Measurements from ENCODE around the gene APOO. TPM values are rescaled to one million over a fixed set of nuclear protein-coding genes. Genes with fewer than 3 reads are reported as not detected.
A peak's percentile ranks its signal among the peaks of the same experiment; 100 is the strongest.

Gene APOO
- total RNA-seq, 1 experiment from 2014 or later = 95.3 TPM

DNA sequence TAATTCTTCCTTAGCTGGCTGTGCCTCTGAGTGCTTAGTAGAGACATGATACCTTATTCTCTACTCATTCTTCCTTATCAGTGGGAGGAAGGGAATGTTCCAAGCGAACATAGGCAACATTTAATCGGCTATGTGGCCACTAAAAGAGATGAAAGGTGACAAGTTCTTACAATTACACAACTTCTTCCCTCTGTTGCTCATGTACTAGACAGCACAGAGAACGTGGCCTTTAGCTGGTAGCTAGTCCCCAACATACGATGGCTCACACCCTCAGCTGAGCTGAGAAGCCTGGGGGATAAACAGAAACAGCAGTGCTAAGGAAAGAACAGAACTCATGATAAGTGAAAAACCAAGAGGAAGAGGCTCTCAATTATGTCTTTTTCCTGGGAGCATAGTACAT is 52.2 kb downstream of the APOO start:
- Histone ChIP-seq H3K4me2 (ENCODE audit: insufficient read depth, insufficient read length, low read length) (no peak overlapping the region), H2BK20ac (ENCODE audit: low read depth, low read length, poor library complexity, severe bottlenecking) (no peak overlapping the region), H2BK5ac (ENCODE audit: insufficient read length, low read length) (no peak overlapping the region), H3K23ac (ENCODE audit: insufficient read length, low read depth, low read length) (no peak overlapping the region), H2BK15ac (ENCODE audit: low read depth, low read length) (no peak overlapping the region), H2BK120ac (ENCODE audit: low read depth, low read length, poor library complexity, severe bottlenecking) (no peak overlapping the region), H3K14ac (ENCODE audit: insufficient read depth, low read length) (no peak overlapping the region), H2BK12ac (ENCODE audit: insufficient read length, low read depth, low read length) (no peak overlapping the region), H2AK5ac (ENCODE audit: insufficient read length, low read length) (no peak overlapping the region), H3K27ac (ENCODE audit: insufficient read length, low read depth, low read length) (no peak overlapping the region), H4K8ac (replicated peaks; ENCODE audit: insufficient read length, low read depth, low read length) (no peak overlapping the region), H3K79me2 (ENCODE audit: insufficient read depth, low read length) (no peaks in the 10 kb centered on the region), H3K23me2 (ENCODE audit: insufficient read length, low read depth, low read length, poor library complexity, severe bottlenecking) (peaks cover 2% of the 10 kb centered on the region), H3K4ac (ENCODE audit: low read depth, low read length) (no peak overlapping the region), H3K9ac (ENCODE audit: extremely low read depth, insufficient read length, low read length) (no peak overlapping the region), H3K79me1 (ENCODE audit: insufficient read depth, low read depth, low read length, poor library complexity, severe bottlenecking) (no peaks in the 10 kb centered on the region), H3K18ac (ENCODE audit: insufficient read length, low read depth, low read length) (no peak overlapping the region), H3K4me1 (ENCODE audit: insufficient read depth, low read length) (no peaks in the 10 kb centered on the region), H4K20me1 (ENCODE audit: control insufficient read depth, insufficient read depth, insufficient read length) (no peaks in the 10 kb centered on the region), H3K56ac (ENCODE audit: insufficient read length, low read depth, low read length) (no peak overlapping the region), H3K9me3 (ENCODE audit: control insufficient read depth, low read depth, low read length) (no peaks in the 10 kb centered on the region), H3K27me3 (ENCODE audit: insufficient read depth, low read length) (no peaks in the 10 kb centered on the region), H4K5ac (ENCODE audit: insufficient read length, low read depth, low read length) (no peak overlapping the region), H2AFZ (ENCODE audit: low read length) (no peak overlapping the region), H3T11ph (ENCODE audit: low read length) (no peak overlapping the region), H4K91ac (ENCODE audit: insufficient read length, low read depth, low read length) (no peak overlapping the region)
- no peak for TF ChIP-seq CTCF (conservative IDR thresholded peaks at IDR 0.05)
- no CpG with 5 or more reads among the region's 4 CpGs for WGBS (ENCODE audit: extremely low coverage, insufficient read length, low lambda C conversion rate)
- Mint-ChIP-seq H3K9me3 (no peaks in the 10 kb centered on the region), H3K4me1 (no peaks in the 10 kb centered on the region), H3K4me3 (no peak overlapping the region), H3K27me3 (ENCODE audit: low read depth) (no peaks in the 10 kb centered on the region), H3K36me3 (ENCODE audit: insufficient read depth in 1 of 3, low read depth in 3 of 3) (peaks cover 6 to 36% (median 24%) of the 10 kb centered on the region in 3 experiments; a peak in 6 of 7 replicates), H3K27ac (0 out of 7 replicates have a peak overlapping the region, but pooled peaks of 1 of the 3 experiments have one; percentile 29)
- no peak for DNase-seq

Data from H9 (cell line).